ENCODE results near the gene USHBP1. TPM values are rescaled to one million over a fixed set of nuclear protein-coding genes. Genes with fewer than 3 reads are reported as not detected.
A peak's percentile ranks its signal among the peaks of the same experiment; 100 is the strongest.

The USHBP1 gene
- total and polyA plus RNA-seq, 2 of the 13 experiments (the other 11 are each of a cell fraction or from before 2014, with no cell fraction given): 0.15 to 1.5 TPM

GRCh38 chr19:17242431-17243208, 21.9 kb downstream of the USHBP1 start (continued):
- TF ChIP-seq CENPT (CRISPR knock-in tag; IDR thresholded peaks at IDR 0.05; ENCODE audit: low read depth) (no peak), TFE3 (CRISPR knock-in tag; IDR thresholded peaks at IDR 0.05) (no peak), MATR3 (CRISPR knock-in tag; IDR thresholded peaks at IDR 0.05) (no peak), ZNF34 (CRISPR knock-in tag; IDR thresholded peaks at IDR 0.05; ENCODE audit: borderline replicate concordance) (no peak), SP1 (IDR thresholded peaks at IDR 0.05) (no peak), SP1 (CRISPR knock-in tag; IDR thresholded peaks at IDR 0.05) (no peak), NFKBIZ (CRISPR knock-in tag; IDR thresholded peaks at IDR 0.05) (no peak), PBX2 (CRISPR knock-in tag; IDR thresholded peaks at IDR 0.05) (no peak), ZNF160 (CRISPR knock-in tag; IDR thresholded peaks at IDR 0.05) (no peak), GTF3A (CRISPR knock-in tag; conservative IDR thresholded peaks at IDR 0.05) (no peak), KLF12 (CRISPR knock-in tag; IDR thresholded peaks at IDR 0.05; ENCODE audit: borderline replicate concordance) (no peak), DPF2 (CRISPR knock-in tag; IDR thresholded peaks at IDR 0.05; ENCODE audit: borderline replicate concordance, low read depth) (no peak), ZNF564 (CRISPR knock-in tag; IDR thresholded peaks at IDR 0.05) (no peak), RELA (CRISPR knock-in tag; IDR thresholded peaks at IDR 0.05) (no peak), YEATS2 (CRISPR knock-in tag; IDR thresholded peaks at IDR 0.05; ENCODE audit: borderline replicate concordance) (no peak), ZC3H13 (CRISPR knock-in tag; IDR thresholded peaks at IDR 0.05) (0 out of 2 replicates have a peak, but pooled peaks have one; percentile 12), IKZF1 (IDR thresholded peaks at IDR 0.05) (no peak), ZNF501 (CRISPR knock-in tag; IDR thresholded peaks at IDR 0.05) (0 out of 2 replicates have a peak, but pooled peaks have one; percentile 2), ZNF235 (CRISPR knock-in tag; IDR thresholded peaks at IDR 0.05; ENCODE audit: borderline replicate concordance) (no peak), ZNF709 (CRISPR knock-in tag; IDR thresholded peaks at IDR 0.05) (no peak), HNRNPL (IDR thresholded peaks at IDR 0.05; ENCODE audit: low read depth, low read length) (0 out of 2 replicates have a peak, but pooled peaks have one; percentile 34), PRDM15 (CRISPR knock-in tag; IDR thresholded peaks at IDR 0.05) (no peak), KLF9 (CRISPR knock-in tag; IDR thresholded peaks at IDR 0.05; ENCODE audit: low read depth) (no peak), FUBP1 (CRISPR knock-in tag; IDR thresholded peaks at IDR 0.05; ENCODE audit: borderline replicate concordance) (no peak)

Data from HepG2 (cell line).